CD4-positive, alpha-beta T cell treated with Interleukin-17A for 4 hours (primary cell): Measurements from ENCODE around the gene FKRP.
"Not testable (repeated sequence)": the region's sequence is repeated elsewhere in the genome, so short reads cannot be mapped to it uniquely, and the experiment has no call there.

Experiments
- DNase-seq: peaks from one replicate; pipeline ENCODE4 v3.0.0-alpha.2; 2020; ENCODE audit warnings: mixed read lengths

The FKRP gene, protein sequence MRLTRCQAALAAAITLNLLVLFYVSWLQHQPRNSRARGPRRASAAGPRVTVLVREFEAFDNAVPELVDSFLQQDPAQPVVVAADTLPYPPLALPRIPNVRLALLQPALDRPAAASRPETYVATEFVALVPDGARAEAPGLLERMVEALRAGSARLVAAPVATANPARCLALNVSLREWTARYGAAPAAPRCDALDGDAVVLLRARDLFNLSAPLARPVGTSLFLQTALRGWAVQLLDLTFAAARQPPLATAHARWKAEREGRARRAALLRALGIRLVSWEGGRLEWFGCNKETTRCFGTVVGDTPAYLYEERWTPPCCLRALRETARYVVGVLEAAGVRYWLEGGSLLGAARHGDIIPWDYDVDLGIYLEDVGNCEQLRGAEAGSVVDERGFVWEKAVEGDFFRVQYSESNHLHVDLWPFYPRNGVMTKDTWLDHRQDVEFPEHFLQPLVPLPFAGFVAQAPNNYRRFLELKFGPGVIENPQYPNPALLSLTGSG

GRCh38 chr19:46745521-46746280 is at the start of gene FKRP:
Gene FKRP, plus strand, starts transcription at chr19:46746057. Its CDS starts 9,394 bp downstream, at chr19:46755451.
- DNase-seq = peak; percentile 48

DNA sequence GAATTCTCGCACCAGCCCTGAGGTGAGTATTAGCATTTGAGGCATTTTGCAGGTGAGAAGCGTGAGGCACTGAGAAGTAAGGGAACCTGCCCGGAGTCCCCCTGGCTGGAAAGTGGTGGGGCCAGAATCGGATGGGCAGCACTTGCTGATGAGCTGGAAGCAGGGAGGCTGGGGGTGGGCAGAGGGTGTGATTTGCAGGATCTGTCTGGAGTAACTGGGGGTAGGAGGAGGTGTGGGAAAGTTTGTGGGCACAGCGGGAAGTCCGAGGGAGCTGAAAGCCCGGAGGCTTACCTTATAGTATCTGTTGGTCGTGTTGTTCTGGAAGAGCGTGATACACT is 49.0 kb upstream of the FKRP start:
- no peak for DNase-seq

DNA sequence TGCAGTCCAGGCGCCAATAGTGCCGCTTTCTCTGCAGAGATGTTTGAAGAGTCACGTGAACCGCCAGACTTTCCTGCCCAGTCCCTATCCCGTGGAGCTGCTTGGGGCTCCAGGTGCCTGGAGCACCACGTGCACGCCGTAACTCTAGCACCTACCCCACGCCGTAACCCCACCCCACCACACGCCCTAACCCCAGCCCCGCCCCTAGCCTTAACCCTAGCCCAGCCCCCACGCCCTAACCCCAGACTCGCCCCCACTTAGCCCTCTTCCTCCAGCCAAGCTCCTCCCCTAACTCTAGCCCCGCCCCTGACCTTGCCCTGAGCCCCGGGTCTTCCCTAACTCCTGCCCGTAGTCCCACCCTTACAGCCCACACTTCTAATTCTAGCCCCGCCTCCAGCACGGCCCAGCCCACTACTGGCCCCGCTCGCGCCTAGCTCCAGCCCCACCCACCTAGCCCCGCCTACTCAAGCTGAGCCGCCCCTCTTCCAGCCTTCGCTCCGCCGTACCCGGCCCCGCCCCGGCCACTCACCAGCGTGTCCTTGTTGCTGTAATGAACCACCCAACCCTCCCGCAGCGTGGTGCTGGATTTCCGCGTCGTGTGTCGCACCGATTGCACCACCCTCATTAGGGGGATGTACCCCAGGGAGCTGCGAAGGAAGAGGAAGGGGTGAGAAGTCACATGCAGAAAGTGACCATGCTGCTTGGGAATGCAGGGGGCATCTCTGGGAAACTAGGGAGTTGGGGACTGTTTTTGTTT is 48.5 kb upstream of the FKRP start:
- DNase-seq = no peak

GRCh38 chr19:46698395-46699321 is 47.2 kb upstream of the FKRP start:
- no peak for DNase-seq

DNA sequence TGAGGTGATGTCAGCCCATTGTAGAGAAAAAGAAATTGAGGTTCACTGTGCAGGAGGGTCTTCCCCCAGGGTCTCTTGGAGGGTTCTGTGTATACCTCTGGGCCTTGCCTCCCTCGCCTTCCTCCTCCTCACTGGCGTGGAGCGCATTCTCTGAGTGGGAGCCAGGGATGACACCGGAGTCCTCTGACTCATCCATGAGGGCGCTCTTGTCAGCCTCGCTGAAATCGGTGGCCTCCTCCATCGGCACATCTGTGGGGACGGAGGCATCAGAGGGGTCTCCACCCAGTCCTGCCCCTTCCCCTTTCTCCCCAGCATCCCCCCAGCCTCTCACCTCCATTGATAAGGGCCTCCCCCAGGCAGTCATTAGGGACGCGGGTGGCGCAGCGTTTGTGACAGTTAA is 45.2 kb upstream of the FKRP start:
- DNase-seq = no peak

DNA sequence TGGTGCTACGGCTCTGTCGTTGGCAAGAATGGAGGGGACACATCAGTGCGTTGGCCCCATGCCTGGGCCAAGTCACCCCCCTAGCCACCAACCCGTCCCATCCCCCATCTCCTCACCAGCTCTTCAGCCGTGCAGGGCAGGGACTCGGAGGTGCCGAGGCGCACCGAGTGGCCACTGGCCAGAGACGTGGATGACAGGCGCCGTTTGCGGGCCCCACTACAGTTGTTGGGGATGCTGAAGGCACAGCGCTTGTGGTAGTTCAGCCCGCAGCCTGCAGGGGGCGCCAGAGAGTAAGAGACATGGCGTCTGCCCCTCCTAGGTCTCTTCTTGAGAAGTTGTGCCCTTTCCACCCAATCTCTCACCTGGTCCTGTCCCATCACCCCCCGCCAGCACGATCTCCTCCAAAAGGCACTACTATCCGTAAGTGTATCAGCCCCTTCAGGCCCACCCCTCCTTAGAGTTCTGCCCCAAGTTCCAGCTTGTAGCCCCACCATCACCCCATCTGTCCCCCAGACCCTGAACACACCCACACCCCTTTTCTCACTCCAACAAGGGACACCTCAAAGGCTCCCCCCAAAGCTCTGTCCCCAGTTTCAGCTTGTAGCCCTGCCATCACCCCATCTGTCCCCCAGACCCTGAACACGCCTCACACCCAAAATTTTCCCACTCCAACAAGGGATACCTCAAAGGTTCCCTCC is 41.3 kb upstream of the FKRP start:
- peak; percentile 90 for DNase-seq

GRCh38 chr19:46710687-46711086 is 35.2 kb upstream of the FKRP start:
- DNase-seq = peak; percentile 13

- DNase-seq = not testable (repeated sequence)
Observed at GRCh38 chr19:46712768-46713338, 33.0 kb upstream of the FKRP start.

- peak; percentile 85 for DNase-seq
Observed at GRCh38 chr19:46713781-46714443, 31.9 kb upstream of the FKRP start.

GRCh38 chr19:46714444-46715106 is 31.3 kb upstream of the FKRP start:
- DNase-seq = no peak

DNA sequence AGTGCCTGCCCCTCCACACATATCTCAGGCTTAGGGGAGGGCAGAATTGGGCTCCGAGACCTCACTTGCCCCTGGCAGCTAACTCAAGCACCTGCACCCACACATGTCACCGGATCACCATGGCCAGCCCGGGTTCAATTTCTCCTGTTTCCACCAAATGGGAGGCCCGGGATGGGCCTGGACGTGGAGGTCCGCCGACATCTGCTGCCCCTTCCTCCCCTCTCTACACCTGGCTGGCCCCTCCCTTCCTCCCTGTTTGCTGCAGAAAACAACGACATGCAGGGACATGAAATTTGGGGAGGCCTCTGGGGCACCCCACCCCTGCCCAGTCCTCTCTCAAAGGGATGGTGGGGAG is 30.3 kb upstream of the FKRP start:
- DNase-seq = peak; percentile 19

DNA sequence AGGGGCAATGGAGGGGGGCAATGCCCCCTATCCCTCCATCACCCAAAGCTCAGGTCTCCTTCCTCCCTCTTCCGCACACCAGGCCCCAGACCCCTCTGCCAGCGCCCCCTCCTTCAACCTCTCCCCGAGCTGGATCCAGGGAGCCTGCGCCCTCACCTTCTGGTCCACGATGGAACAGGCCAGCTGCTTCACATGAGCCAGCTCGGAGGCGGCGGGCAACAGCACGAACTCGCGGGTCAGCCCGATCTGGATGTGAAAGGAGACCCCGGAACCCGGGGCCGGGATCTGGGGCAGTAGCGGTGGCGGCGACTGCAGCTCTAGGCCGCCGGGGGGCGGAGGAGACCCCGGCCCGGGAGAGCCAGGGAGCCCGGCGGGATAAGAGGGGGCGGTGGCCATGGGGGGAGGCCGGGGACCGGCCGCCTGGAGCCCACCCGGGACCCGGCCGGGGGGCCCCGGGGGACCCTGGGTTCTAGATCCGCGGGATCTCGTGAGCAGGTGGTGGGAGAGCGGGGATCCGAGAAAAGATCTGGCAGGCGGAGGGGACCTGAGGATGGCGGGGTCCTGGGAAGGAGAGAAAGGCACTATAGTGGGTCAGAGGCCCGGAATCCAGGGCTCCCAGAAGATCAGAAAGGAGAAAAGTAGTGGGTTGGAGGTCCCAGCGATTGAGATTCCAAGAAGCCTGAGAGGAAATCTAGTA is 29.7 kb upstream of the FKRP start:
- peak; percentile 31 for DNase-seq

GRCh38 chr19:46716672-46717033 is 29.2 kb upstream of the FKRP start:
- DNase-seq = no peak

GRCh38 chr19:46717034-46717715 is 28.7 kb upstream of the FKRP start, which contains the start of gene PRKD2:
Gene PRKD2, minus strand, starts transcription at chr19:46717114. Its CDS starts 744 bp downstream, at chr19:46716370.
- DNase-seq = peak; percentile 89

DNA sequence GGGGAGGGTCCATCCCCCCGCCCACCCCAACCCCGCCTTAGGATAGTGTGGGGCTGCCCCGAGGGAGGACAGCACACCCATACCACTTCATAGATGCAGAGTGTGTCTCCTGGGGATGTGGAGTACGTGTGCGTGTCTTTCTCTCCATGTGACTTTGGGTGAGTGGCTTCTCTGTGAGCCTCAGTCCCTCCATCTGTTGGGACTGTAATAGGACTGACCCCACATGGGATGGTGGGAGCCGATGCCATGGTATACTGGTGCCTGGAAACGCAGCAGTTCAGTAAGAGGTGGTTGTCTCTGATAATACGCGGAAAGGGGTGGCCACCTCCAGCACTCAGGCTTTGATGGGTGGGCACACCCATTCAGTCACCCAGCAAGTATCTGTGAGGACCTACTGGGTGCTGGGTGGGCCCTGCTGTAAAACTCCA is 28.1 kb upstream of the FKRP start:
- DNase-seq = peak; percentile 27

GRCh38 chr19:46718157-46718933 is 27.5 kb upstream of the FKRP start:
- DNase-seq = peak; percentile 68

- no peak for DNase-seq
Observed at GRCh38 chr19:46718934-46719622, 26.8 kb upstream of the FKRP start.
